Fibroblast of skin of back (primary cell): ENCODE data around the gene CHMP1A. TPM values are rescaled to one million over a fixed set of nuclear protein-coding genes. Genes with fewer than 3 reads are reported as not detected.
"Not testable (repeated sequence)": the region's sequence is repeated elsewhere in the genome, so short reads cannot be mapped to it uniquely, and the experiment has no call there.

Experiments used
- DNase-seq: peaks from one replicate; pipeline ENCODE4 v3.0.0-alpha.2; 2013
- polyA plus RNA-seq, 2 experiments: library from polyadenylated mRNA; unstranded; fragments of 120-200 nt; gene quantifications; one replicate each; pipeline ENCODE4 v1.2.1, GENCODE V29; 2013; ENCODE audit not compliant: insufficient read length in 2 of 2

CHMP1A gene
- 79.6 TPM for polyA plus RNA-seq (2013, experiment 1 of 2; ENCODE audit: insufficient read length)
- 58.0 TPM for polyA plus RNA-seq (2013, experiment 2 of 2; ENCODE audit: insufficient read length)

DNA sequence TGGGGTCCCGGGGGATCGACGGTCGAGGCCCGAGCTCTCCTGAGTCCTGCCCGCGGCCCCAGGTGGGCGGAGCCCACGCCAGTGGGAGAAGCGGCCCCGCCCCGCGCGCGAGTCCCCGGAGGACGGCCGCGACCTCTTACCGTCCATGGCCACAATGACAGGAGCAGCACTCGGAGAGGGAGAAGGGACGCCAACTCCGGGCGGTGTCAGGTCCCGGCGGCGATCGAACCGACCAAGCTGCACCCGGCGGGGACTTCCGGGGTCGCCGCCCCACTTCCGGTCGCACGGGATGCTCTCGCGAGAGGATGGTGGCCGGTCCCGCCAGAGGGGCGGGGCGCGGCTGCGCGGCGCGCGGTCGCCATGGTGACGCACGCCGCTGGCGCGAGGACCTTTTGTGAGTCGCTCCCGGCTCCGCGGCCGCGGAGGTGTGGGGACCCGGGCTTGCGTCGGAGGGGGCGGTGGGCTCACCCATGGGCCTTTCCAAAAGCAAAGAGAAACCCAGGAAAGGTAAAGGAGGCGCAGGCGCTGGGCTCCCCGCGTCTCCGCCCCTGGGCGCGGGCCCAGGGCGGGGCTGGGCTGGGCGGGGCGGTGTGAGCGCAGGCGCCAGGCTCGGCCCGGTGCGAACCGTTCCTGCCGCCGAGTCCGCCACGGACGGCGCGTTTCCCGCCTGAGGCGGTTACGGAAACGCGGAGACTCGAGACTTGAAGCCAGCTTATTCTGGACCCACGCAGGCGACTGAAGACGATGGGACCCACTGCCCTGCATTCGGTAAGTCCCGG lies at the start of gene CHMP1A, which contains the start of gene SPATA33:
TSS of gene CHMP1A (minus strand) at position 267 of the 779 bp plus-strand sequence. CDS start at position 147, 120 bp downstream.
TSS of gene SPATA33 (plus strand) at position 395 of the 779 bp plus-strand sequence. CDS start at position 471, 76 bp downstream.
- DNase-seq, result peak; percentile 85

DNA sequence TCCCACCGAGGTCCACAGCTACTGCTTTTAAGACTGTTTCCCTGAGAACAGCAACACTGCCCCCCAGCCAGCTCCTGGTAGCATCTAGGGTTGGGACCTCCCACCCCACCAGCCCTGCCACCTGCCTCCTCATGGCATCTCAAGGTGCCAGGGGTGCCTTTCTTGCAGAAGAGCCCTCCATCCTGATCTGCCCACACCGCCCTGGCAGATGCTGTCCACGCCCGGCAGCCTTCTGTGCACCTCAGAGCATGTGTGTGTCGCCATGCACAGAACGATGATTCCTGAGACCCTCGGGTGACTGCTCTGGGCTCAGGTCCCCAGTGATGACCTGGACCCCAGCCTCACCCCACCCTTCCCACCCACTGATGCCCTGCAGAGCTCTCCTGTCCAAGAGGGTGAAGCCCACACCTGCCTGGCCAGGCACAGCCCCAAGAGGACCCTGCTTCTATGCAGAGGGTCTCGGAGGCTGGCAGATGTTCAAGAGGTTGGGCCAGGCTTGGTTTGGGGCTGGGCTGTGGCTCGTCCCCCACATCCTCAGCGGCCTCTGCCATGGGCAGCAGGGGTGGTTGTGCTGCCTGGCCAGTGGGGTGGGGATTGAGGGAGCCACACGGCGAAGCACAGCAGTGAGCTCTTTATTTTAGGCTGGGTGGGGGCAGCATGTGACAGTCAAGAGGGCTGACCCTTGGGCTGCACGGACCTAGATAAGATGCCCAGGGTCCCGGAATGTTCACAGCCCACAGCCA lies 49.2 kb upstream of the CHMP1A start:
- DNase-seq, result no peak

DNA sequence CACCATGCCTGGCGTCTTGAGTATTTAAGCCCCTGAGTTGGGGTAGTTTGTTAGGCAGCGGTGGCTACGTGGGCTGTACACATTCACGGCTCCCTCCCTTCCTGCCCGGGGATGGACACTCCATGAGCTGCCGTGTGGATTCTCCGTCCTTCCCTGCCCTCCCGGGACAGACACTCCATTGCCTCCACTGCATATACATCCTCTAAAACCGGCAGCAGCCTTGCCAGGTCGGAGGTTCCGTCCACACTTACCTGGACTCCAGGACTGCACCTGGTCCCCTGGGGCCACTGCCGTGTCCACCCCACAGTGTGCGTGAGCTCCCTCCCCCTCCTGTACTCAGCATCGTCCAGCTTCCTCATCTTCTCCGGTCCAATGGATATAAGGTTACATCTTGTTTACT lies 47.5 kb upstream of the CHMP1A start:
- DNase-seq, result no peak

DNA sequence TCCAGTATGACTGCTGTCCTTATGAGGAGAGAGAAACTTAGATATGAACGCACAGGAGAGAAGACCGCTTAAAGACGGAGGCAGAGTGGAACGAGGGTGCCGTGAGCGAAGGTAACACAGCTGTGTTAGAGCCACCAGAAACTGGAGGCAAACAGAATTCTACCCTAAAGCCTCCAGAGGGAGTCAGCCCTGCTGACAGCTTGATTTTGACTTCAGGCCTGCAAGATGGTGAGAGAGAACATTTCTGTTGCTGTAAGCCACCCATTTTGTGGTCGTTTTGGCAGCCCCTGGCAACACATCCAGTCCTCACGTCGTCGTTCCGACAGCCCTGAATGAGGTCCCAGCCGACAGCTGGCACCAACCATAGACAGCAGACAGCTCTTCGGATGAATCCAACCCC lies 46.8 kb upstream of the CHMP1A start:
- no peak for DNase-seq

DNA sequence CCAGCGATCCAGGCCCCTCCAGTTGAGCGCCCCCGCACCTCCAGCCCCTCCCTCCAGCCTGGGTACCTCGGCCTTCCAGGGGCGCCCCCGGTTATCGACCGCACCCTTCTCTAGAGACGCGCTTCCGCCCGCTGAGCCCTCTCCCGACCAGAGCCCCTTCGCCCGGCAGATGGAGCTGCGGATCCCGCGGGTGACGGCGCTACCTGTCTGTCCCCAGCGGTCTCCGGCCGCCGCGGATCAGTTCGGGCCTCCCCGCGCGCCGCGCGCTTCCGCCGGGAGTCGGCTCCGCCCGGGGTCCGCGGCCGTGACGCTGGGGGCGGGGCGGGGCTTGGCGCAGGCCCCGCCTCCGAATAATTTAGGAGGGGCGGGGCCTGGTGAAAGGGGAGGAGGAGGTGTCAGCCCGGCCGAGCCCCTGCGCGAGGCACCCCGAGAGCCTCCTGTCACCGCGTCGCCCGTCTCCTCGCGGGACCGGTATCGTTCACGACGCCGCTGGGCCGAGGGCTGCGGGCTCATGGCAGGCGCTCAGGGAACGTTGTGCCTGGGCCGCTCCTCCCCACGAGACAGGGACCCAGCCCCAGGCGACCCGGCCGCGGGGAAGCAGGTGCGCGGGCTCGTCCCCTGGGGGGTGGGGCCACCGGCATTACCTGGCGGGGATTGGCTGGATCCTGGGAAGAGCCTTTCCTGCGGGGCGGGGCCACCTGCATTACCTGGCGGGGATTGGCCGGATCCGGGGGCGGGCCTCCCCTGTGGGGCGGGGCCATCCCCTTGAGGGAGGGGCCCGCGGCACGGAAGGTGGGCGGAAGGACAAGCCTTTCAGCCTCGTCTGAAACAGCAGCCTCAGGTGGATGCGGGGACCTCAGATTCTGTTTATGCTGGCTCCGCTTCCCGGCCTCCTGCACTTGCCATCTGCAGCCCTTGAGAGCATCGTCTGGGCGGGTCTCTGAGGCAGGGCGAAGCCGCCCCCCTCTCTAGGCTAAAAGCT lies 44.2 kb upstream of the CHMP1A start, which contains the start of gene SPATA2L:
TSS of gene SPATA2L (minus strand) at position 281 of the 982 bp plus-strand sequence. CDS start 473 bp downstream, outside the sequence.
- DNase-seq, result peak; percentile 77

DNA sequence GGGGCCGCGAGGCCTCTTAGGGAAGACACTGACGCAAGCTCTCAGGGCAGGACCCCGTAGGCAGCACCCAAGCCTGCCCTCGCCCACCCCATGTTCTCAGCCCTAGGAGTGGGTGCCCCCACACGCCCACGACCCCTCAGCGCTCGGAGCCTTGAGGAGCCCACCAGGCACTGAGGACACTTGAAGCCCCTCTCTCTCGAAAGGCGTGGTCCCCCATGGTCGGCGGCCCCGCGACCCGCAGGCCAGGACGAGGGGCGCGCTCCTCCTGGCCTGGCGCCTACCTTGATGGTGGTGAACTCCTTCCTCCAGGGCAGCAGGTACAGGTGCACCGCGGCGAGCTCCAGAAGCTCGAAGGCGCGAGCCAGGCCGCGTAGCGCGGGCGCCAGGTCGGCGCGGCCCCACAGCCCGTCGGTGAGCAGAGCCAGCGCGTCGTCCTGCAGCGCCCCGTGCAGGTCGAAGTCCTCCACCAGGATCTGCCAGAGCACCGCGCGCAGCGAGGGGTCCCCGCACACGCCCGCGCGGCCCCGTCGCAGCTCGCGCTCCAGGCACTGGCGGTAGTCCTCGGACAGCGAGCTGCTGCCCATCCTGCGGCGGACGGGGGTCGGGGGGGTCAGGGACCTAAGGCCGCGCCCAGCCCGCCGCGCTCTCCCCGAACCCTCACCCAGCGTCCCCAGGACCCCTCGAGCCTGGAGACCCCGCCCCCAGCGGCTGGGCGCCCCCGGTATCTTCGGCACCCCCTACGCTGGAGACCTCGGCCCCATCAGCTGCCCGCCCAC lies 43.3 kb upstream of the CHMP1A start:
- DNase-seq, result no peak

DNA sequence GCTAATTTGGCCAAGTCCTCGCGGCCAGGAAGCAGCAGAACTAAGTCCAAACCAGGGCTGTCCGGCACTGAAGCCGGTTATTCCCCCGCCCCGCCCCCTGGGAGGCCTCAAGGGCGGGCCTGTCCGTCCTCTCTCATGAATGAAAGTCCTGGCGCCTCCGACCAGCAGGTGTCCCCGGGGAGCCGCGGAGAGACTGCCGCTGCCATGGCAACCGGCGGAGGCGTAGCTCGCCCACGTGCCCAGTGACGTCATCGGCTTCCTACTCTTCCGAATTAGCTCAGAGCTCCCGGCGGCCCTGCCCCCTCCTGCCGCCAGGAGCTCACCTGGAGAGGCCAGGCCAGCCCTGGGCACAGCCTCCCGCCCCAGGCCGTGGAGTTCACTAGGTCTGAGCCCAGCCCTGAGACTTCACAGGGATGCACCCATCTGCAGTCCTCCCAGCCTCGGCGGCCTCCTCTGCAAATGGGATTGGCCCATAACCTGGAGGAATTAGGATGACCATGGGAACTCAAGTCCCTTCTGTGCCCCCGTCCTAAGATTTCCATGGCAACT lies 42.7 kb upstream of the CHMP1A start:
- DNase-seq, result peak; percentile 94

DNA sequence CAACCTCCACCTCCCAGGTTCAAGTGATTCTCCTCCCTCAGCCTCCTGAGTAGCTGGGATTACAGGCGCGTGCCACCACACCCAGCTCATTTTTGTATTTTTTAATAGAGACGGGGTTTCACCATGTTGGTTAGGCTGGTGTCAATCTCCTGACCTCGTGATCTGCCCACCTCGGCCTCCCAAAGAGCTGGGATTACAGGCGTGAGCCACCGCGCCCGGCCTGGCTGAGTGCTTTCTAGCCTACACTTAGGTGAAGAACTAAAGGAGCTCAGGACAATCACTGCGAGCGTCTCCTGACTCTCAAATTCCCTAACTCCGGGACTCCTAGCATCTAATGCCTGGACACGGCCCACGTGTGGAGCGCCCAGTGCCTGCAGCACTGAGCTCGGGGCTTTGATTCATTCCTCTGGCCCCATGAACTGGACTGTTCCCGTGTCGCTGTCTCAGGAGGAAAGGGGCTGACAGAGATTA lies 42.2 kb upstream of the CHMP1A start:
- DNase-seq, result not testable (repeated sequence)

DNA sequence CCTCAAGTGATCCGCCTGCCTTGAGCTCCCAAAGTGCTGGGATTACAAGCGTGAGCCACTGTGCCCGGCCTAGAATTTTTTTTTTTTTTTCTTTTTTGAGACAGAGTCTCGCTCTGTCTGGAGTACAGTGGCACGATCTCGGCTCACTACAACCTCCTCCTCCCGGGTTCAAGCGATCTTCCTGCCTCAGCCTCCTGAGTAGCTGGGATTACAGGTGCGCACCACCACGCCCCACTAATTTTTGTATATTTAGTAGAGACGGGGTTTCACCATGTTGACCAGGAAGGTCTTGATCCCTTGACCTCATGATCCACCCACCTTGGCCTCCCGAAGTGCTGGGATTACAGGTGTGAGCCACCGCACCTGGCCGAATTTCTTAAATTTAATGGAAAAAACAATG lies 41.2 kb upstream of the CHMP1A start:
- not testable (repeated sequence) for DNase-seq

DNA sequence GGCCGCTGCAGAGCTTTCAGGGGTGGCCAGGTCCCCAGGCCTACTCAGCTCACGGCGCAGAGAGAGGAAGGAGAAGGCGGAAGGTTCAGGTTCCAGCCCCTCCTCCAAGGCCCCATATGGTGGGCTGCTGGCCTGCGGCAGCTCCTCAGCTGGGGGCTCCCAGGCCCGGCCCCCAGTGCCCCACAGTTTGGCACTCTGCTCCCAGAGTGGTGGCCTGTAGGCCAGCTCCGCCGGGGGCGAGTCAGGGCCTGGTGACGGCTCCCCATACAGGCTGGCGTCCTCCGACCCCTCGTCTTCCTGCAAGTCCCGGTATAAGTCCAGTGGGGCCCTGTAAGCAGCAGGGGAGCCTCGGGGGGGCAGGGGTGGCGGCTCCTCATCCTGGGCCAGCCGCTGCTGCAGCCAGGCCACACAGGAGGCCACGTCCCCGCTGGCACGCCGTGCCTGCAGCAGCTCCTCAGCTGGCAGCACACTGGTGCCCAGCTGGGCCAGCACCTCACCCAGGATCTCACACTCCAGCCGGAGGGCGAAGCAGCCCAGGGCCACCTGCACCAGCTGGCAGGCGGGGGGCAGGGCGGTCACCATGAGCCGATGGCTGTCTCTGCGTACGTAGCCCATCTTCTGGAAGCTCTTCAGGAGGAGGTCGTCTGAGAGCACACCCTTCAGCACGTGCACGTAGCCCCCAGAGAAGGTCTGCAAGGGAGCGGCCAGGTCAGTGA lies 40.3 kb upstream of the CHMP1A start:
- no peak for DNase-seq

DNA sequence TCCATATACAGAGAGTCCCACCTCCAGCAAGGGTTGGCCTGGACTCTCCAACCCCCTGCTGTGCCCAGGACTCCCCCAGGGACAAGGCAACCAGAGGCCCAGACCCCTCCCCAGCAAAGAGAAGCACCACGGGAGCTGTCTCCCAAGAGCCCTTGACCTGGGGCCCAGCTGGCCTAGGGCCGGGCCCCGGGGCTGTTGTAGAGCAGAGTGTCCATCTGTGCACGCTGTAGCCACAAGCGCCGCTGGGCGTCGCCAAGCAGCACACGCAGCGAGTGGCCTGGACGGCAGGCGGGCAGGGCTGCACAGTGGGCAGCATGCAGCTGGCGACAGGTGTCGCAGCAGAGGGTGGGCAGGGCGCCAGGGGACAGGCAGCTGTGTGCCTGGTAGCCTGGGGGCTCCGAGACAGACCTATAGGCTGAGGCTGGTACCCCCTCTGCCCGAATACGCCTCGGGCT lies 39.7 kb upstream of the CHMP1A start:
- no peak for DNase-seq

DNA sequence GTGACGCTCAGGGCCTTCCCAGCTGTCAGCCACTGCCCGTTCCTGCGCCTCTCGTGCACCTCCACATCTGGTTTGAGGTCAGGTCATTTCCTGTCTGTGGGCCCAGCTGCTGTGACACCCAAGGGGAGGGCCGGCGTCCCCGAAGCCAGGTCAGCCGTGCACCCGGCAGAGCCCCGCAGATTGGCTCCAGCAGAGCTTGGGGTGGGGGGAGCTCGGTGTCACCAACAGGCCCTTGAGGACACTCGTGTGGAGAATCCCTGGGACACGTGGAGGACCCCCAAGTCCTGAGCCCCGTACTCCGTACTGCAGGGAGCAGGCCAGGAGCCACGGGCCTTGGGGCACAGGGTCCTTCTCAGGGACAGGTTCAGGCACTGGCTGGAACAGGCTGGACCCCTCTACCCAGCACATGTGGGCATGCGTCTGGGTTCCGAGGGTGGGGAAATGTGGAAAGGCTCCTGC lies 39.2 kb upstream of the CHMP1A start:
- DNase-seq, result no peak

DNA sequence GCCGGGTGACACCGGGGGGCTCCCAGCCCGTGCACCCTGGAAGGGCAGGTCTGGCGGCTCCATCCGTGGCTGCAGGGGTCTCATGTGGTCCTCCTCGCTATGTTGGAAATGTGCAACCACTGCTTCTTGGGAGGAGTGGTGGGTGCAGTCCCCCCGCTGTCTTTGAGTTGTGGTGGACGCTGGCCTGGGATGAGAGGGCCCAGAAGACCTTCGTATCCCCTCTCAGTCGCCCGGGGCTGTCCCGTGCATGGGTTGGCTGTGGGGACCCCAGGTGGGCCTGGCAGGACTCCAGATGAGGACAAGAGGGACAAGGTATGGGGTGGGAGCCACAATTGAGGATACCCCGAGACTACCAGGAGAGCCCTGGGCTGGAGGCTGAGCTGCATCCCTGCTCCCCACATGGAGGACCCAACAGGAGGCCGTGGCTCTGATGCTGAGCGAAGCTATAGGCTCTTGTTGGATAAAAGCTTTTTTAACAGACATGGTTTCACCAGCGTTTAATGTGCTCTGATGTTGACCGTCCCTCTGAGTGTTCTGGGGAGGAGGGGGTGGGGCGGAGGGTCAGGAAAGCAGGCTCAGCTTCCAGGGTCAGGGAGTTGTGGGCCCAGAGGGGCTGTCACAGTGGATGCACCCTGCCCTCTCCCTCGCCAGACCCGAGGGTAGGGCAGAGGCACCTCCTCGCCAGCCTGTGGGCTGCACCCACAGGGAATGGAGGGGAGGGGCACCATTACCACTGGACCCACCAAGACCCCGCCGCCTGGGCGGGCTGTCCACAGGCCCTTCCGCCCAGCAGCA lies 38.6 kb upstream of the CHMP1A start:
- no peak for DNase-seq

DNA sequence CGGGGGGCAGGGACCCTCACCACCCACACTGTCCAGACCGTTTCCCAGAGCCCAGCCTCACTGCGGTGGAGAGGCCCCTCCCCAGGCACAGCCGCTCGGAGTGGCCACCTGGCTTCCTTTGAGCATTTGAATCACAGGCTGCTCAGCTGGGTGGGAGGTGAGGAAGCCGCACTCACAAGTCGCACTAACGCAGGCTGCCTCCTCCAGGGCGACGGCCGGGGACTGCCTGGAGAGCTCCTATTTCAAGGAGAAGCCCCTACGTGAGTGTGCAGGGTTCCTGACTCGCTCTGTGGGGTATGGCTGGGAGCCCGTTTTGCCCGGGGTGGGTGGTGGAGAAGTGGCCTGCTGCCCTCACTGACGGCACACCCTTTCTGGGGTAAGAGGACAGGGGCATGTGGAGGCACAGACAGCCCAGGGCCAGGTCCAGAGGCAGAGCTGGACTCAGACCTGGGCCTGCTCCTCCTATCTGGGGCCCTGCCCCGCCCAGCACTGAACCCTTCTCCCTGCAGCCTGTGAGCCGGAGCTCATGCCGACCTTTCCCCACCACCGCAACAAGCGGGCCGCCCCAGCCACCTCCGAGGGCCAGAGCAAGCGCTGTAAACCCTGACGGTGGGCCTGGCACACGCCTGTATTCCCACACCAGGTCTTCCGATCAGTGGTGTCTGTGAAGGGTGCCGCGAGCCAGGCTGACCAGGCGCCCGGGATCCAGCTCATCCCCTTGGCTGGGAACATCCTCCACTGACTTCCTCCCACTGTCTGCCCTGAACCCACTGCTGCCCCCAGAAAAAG lies 37.8 kb upstream of the CHMP1A start:
- DNase-seq, result no peak

DNA sequence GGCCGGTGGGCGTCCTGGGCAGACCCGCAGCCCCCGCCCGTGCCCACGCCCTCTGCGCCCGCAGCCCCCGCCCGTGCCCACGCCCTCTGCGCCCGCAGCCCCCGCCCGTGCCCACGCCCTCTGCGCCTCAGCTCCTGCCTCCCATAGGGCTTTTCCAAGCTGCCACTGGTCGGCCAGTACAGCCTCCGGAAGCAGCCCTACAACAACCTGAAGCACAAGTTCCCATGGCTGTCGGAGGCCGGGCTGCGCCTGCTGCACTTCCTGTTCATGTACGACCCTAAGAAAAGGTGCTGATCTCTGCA lies 37.2 kb upstream of the CHMP1A start:
- not testable (repeated sequence) for DNase-seq

DNA sequence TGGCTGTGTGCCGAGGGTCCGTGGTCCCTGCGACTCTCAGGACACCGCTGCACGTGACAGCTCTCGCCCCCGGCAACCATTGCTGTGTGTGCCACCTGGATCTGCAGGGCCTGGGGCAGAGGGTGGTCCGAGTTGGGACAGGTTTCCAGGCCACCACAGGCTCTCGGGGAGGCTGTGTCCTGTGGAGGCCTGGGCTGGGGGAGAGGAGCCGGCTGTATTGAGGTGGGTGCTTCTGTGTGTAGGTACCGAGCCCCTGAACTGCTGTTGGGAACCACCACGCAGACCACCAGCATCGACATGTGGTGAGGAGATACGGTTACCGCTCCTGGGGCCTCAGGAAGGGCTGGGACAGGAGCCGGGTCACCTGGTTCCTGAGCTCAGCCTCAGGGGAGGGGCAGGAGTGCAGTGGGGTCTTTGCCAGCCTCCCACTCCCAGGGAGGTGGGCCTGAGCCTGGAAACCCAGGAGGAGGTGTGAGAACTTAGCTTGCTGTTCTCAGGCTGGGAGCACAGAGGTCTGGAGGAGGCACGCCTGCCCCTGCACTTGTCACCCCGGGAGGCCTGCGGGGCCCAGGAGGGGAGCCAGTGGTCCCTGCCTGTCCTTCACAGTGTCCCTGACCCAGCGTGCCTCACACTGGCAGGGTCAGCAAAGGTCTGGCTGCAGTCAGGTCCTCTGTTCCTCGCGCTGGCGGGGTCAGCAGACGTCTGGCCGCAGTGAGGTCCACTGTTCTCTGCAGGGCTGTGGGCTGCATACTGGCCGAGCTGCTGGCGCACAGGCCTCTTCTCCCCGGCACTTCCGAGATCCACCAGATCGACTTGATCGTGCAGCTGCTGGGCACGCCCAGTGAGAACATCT lies 36.6 kb upstream of the CHMP1A start:
- no peak for DNase-seq

DNA sequence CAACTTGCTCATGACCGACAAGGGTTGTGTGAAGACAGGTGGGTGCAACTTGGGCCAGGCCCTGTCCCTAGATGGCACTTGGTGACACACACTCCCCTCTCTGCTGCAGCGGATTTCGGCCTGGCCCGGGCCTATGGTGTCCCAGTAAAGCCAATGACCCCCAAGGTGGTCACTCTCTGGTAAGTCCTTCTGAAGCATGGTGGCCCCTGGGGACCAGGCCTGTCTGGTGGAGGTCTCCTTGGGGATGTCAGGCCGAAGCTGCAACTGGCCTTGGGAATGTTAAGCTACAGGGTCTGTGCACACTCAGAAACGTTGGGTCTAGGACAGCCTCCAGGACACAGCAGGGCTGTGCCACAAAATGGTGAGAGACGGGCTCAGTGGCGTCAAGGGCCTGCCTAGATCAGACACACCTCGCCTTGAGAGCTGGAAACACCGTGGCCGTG lies 35.8 kb upstream of the CHMP1A start:
- DNase-seq, result no peak
